GDM1 (cell line): ENCODE results near the gene NFIA.
"Not testable (repeated sequence)": the region's sequence is repeated elsewhere in the genome, so short reads cannot be mapped to it uniquely, and the experiment has no call there.

ENCODE experiments used
- DNase-seq: peaks from one replicate; lab custom pipeline; 2025; lab: John Stamatoyannopoulos, UW

The NFIA gene

GRCh38 chr1:61273167-61273705 lies 190.9 kb downstream of the NFIA start:
- no peak for DNase-seq

GRCh38 chr1:61273861-61274260 lies 191.5 kb downstream of the NFIA start:
- DNase-seq, result no peak

DNA sequence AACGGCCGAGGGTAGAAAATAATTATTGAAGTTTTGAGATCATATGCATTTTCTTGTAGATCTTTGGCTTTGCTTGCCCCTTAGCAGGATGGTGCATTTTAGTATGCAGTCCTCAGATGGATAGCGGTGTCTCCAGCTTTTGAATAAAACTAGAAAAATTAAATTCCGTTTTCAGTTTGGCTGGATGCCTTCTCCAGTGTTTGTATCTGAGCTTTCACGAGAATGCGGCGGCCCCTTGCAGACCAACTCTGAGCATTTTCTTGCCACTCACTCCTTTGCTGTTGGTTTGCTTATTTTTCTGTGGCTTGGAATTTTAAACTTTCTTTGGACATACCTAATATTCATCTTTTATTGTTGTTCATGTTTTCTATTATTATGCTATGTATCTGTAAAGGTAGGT lies 192.6 kb downstream of the NFIA start:
- no peak for DNase-seq

- DNase-seq, result no peak
Measured at GRCh38 chr1:61276246-61276645, 193.9 kb downstream of the NFIA start.

- DNase-seq, result no peak
Measured at GRCh38 chr1:61277121-61277690, 194.8 kb downstream of the NFIA start.

GRCh38 chr1:61278503-61278902 lies 196.1 kb downstream of the NFIA start:
- DNase-seq, result not testable (repeated sequence)

- DNase-seq, result no peak
Measured at GRCh38 chr1:61278966-61279365, 196.6 kb downstream of the NFIA start.

DNA sequence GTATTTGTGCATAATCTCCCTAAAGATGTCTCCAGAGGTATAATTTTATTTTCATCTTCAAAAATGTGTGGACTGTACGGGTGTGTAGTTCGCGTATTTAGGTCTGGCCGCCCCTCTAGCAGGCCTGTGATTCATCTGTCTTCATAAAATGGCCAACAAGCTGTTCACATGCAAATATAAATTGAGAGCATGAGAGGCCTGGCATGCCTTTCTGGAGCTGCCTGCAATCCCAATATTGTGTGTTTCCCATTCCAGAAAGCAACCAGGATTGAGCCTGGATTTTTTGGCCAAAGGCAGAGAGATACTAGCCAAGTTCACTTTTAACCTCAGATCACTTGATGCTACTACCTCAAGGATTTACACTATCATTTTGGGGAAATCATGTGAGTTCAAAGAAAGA lies 197.2 kb downstream of the NFIA start:
- DNase-seq, result no peak

DNA sequence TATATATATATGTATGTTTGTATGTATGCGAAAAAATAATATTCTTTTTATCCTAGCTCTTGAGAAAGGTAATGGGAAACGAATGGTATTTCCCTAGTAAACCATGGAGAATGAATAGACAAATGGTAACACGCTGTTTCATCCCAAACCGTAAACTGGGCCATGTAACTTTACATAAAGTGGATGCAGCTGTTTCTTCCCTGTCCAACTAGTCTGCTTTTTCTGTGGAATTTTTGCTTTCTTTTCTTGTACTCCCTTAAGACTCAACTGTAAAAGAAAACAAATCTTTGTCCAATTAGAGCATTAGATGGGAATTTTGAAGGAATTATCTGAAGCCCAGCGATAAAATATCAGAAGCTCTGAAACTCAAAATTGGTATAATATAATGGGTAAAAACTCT lies 198.1 kb downstream of the NFIA start:
- no peak for DNase-seq

DNA sequence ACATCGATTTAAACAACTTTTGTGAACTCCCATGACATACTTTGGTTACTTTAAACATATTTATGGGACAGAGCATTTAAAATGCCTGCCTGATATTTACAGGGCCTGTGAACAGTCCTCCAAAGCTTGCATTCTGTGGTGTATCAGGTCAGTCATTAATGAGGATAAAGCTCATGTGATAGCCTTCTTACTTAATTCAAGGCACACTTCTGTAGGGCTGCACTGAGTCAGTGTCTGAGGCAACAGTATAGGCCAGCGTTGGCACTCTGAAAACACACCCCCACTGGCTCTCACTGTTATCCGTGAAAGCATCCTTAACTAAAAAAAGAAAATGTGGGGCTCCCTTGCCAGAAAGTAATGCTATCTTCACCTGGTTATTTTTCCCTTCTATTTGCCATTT lies 200.0 kb downstream of the NFIA start:
- no peak for DNase-seq

DNA sequence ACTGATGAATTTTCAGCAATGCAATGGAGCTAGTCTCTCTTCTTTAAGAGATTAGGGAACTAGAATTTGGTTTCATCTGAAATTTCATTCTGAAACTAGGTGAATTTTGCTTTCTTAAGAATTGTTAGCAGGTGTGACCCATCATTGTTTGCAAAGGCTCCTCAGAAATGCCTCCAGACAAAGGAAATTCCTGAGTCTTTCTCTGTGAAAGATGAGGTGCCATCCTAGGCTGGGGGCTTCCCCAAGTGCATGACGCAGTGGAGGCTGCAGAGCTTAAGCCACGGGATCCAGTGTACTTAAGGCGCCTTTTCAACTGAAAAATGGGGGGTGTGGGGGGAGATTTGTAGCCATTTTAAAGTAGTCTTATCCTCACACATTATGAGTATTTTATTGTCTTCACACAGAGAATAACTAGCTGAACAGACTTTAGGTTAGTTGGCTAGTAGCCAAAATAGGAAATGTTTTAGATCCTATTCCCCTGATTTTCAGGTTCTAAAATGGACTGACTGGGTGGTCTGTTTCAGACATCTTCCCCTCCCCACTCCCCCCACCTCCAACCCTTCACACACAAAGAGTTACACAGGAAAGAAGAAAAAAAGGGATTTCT lies 202.0 kb downstream of the NFIA start:
- no peak for DNase-seq

GRCh38 chr1:61284936-61285335 lies 202.6 kb downstream of the NFIA start:
- DNase-seq, result no peak

GRCh38 chr1:61285371-61285885 lies 203.1 kb downstream of the NFIA start:
- no peak for DNase-seq

DNA sequence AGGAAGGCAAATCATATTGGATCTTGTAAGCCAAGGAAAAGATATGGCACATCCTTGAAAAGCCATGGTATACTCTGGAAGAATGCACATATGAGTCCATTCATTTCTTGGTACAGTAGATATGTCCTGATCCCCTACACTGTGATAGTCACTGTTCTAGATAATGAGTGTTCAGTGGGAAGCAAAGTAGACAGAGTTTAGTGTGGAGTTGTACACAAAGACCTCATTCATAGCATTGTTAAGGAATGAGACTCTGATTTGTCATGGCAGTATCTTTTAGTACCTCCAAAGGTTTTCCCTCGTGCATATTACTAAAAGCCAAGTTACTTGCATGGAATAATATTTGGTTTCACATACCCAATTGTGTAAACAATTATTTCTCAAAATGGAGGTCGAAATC lies 204.7 kb downstream of the NFIA start:
- DNase-seq, result no peak

GRCh38 chr1:61287734-61288133 lies 205.4 kb downstream of the NFIA start:
- DNase-seq, result no peak

DNA sequence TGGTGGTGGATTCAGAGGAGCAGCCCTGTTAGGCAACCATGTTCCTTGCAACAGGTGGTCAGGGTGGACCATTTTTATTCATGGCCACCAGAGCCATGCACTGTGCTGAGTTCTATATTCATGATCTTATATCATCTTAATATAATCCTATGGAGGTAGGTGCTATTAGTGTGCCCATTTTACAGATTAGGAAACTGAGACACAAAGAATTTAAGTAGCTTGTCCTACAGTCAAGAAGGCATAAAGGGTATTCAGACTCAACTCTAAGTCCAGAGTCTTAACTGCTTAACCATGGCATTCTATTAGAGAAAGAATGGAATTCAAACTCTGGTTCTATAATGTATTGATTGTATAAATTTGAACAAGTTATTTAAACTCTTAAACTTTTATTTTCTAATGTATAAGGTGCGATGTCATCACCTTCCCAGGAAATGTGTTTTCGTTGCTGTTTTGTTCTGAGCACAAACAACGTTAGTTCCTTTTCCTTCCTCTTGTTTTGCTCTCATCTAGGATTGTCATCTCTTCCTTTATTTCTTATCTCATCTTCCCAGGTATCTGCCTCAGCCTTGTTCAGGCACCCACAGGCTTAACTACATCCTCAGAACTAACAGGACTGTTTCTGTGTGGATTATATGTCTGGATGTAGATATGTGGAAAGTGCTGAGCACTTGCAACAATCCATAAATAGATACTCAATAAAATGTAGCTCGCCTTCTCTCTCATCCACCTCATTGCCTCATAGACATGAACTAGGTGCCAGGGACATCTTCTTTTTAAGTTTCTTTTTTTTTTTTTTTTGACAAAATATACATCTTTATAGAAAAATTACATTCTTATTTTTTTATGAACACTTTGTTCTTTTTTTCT lies 207.1 kb downstream of the NFIA start:
- no peak for DNase-seq

- no peak for DNase-seq
Measured at GRCh38 chr1:61290525-61290924, 208.2 kb downstream of the NFIA start.

GRCh38 chr1:61293197-61293596 lies 210.8 kb downstream of the NFIA start:
- no peak for DNase-seq

DNA sequence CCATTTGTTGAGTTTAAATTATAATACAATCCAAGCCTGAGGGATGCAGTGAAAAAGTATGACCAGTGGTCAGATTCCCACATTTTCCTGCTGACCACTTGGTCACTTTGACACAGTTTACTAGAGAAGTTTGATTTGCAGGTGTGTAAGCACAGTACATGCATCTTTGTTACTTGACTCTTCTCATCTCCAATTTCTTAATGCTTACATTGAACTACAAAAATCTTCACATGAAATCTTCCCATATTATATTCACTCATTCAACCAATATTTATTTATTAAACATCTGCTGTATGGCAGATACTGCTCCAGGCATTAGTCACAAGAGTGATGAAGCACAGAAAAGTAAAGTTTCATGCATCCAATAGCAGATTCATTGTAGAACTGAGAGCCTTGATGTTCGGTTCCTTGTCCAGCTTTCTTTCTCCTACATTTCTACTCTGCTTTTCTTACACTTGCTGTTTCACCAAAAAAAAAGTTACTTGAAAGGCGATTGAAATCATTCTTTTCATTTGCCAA lies 211.7 kb downstream of the NFIA start:
- DNase-seq, result no peak

GRCh38 chr1:61294930-61295329 lies 212.6 kb downstream of the NFIA start:
- no peak for DNase-seq

- DNase-seq, result no peak
Measured at GRCh38 chr1:61295818-61296537, 213.6 kb downstream of the NFIA start.

GRCh38 chr1:61297887-61298286 lies 215.5 kb downstream of the NFIA start:
- no peak for DNase-seq
